Epithelial cell of proximal tubule (primary cell): ENCODE measurements around the gene FHIT. TPM values are rescaled to one million over a fixed set of nuclear protein-coding genes. Genes with fewer than 3 reads are reported as not detected.

Experiments used
- DNase-seq: peaks from one replicate; pipeline ENCODE4 v3.0.0-alpha.2; 2011; ENCODE audit warnings: low read depth
- H3K4me3 ChIP-seq: 2 replicates; pipeline ENCODE4 v1.5.1; 2011; ENCODE audit warnings: low read depth, mild to moderate bottlenecking, low read length
- CTCF ChIP-seq: conservative IDR thresholded peaks from 2 replicates; pipeline ENCODE4 v1.5.1; 2012; ENCODE audit warnings: low read depth, mild to moderate bottlenecking, low read length
- total RNA-seq: library from RNA; depleted of rRNA; stranded (reverse); fragments of >200 nt; gene quantifications from 2 replicates; pipeline ENCODE4 v1.2.3, GENCODE V29; 2015

The FHIT gene
- total RNA-seq, 1 donor from 2014 or later, result 3.7 TPM

- H3K4me3 ChIP-seq, result no peak overlapping the region
- TF ChIP-seq CTCF, result no peak
- DNase-seq, result no peak
These were observed 1217.3 kb downstream of the FHIT start for GRCh38 chr3:60033901-60034453.

GRCh38 chr3:60030982-60031381, 1220.3 kb downstream of the FHIT start:
- DNase-seq, result no peak
- no peak for TF ChIP-seq CTCF
- H3K4me3 ChIP-seq, result no peak overlapping the region

GRCh38 chr3:60028233-60028632, 1223.0 kb downstream of the FHIT start:
- no peak for DNase-seq
- no peak for TF ChIP-seq CTCF
- no peak overlapping the region for H3K4me3 ChIP-seq

- no peak overlapping the region for H3K4me3 ChIP-seq
- TF ChIP-seq CTCF, result no peak
These were observed 1223.9 kb downstream of the FHIT start for GRCh38 chr3:60027335-60027734.

GRCh38 chr3:60025096-60026050, 1225.9 kb downstream of the FHIT start:
- no peak for TF ChIP-seq CTCF
- H3K4me3 ChIP-seq, result no peak overlapping the region
- DNase-seq, result no peak

More at GRCh38 chr3:60027335-60027734, 1223.9 kb downstream of the FHIT start:
- DNase-seq, result no peak

GRCh38 chr3:60024400-60024799, 1226.9 kb downstream of the FHIT start:
- no peak overlapping the region for H3K4me3 ChIP-seq
- TF ChIP-seq CTCF, result no peak
- DNase-seq, result no peak
